Chondrocyte (in vitro differentiated cells): ENCODE results near the gene AQP5. TPM values are rescaled to one million over a fixed set of nuclear protein-coding genes. Genes with fewer than 3 reads are reported as not detected.
A peak's percentile ranks its signal among the peaks of the same experiment; 100 is the strongest.

Experiments
- DNase-seq: peaks from one replicate; pipeline ENCODE4 v3.0.0; 2021; ENCODE audit warnings: mixed read lengths, low spot score
- H3K27ac Mint-ChIP-seq: one replicate; pipeline ENCODE4 v1.8.0; 2021; ENCODE audit warnings: mild to moderate bottlenecking, moderate library complexity, mixed read lengths; ENCODE audit not compliant: unreplicated experiment
- H3K27me3 Mint-ChIP-seq: 2 replicates; pipeline ENCODE4 v1.8.0; 2021; ENCODE audit warnings: low read depth, mixed read lengths
- H3K36me3 Mint-ChIP-seq: 2 replicates; pipeline ENCODE4 v1.8.0; 2021; ENCODE audit warnings: low read depth, mixed read lengths
- H3K4me1 Mint-ChIP-seq: 2 replicates; pipeline ENCODE4 v1.8.0; 2021; ENCODE audit warnings: low read depth, mild to moderate bottlenecking, mixed read lengths
- H3K4me3 Mint-ChIP-seq: one replicate; pipeline ENCODE4 v1.8.0; 2021; ENCODE audit warnings: mild to moderate bottlenecking, moderate library complexity, mixed read lengths; ENCODE audit not compliant: unreplicated experiment
- H3K9me3 Mint-ChIP-seq: 2 replicates; pipeline ENCODE4 v1.8.0; 2021; ENCODE audit warnings: low read depth, mixed read lengths
- total RNA-seq: library from RNA; stranded (reverse); gene quantifications from 3 replicates; pipeline ENCODE4 v1.2.1, GENCODE V29; 2021
- TF ChIP-seq, protein P1 (sequence below): fragments of 200-600 bp; sonication (generic); IDR thresholded peaks from 2 replicates; pipeline ENCODE4 v1.5.0; 2021; ENCODE audit warnings: antibody characterized with exemption, mild to moderate bottlenecking, moderate library complexity

AQP5 gene
- total RNA-seq, 1 donor from 2014 or later: 0.20 TPM

- Mint-ChIP-seq H3K9me3 (no peaks in the 10 kb centered on the region), H3K4me3 (no peak overlapping the region), H3K36me3 (no peaks in the 10 kb centered on the region), H3K27me3 (peaks cover 2% of the 10 kb centered on the region), H3K4me1 (peaks cover 1% of the 10 kb centered on the region), H3K27ac (no peak overlapping the region)
- TF ChIP-seq, protein P1, sequence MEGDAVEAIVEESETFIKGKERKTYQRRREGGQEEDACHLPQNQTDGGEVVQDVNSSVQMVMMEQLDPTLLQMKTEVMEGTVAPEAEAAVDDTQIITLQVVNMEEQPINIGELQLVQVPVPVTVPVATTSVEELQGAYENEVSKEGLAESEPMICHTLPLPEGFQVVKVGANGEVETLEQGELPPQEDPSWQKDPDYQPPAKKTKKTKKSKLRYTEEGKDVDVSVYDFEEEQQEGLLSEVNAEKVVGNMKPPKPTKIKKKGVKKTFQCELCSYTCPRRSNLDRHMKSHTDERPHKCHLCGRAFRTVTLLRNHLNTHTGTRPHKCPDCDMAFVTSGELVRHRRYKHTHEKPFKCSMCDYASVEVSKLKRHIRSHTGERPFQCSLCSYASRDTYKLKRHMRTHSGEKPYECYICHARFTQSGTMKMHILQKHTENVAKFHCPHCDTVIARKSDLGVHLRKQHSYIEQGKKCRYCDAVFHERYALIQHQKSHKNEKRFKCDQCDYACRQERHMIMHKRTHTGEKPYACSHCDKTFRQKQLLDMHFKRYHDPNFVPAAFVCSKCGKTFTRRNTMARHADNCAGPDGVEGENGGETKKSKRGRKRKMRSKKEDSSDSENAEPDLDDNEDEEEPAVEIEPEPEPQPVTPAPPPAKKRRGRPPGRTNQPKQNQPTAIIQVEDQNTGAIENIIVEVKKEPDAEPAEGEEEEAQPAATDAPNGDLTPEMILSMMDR: no peak
- DNase-seq: peak; percentile 84
Observed at GRCh38 chr12:49953961-49954846, 7.5 kb upstream of the AQP5 start.

DNA sequence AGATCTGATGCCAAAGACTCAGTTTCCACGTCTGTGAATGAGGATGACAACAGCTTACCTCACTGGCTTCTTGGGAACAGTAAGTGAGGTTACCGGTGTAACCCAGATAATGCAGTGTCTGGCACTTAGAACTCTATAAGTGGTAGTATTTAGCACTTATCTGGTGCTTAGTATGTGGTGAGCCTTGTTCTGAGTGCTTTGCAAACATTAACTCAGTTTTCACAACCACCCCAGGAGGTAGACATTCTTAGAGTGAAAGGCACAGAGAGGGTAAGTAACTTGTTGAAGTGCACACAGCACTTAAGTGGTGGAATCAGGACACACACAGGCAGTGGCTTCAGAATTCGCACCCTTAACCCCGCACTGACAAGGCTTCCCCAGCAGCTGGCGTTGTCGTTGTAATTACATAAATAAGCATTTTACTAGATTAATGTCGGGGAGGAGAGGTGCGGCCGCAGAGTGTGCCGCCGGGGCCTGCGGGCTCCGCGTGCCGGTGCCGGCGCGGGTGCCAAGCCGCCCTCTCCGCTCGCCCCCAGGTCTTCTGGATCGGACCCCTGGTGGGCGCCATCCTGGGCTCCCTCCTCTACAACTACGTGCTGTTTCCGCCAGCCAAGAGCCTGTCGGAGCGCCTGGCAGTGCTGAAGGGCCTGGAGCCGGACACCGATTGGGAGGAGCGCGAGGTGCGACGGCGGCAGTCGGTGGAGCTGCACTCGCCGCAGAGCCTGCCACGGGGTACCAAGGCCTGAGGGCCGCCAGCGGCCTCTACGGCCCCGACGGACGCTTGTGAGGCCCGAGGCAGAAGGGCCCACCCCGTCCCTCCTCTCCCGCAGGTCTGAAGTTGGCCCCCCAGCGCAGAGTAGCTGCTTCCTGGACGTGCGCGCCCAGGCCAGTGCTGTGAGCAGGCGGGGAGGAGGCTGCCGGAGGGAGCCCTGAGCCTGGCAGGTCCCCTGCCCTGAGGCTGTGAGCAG lies 6.5 kb upstream of the AQP5 start:
- Mint-ChIP-seq H3K4me1 (peaks cover 10% of the 10 kb centered on the region), H3K27me3 (peaks cover 2% of the 10 kb centered on the region), H3K36me3 (no peaks in the 10 kb centered on the region), H3K4me3 (no peak overlapping the region), H3K27ac (no peak overlapping the region), H3K9me3 (no peaks in the 10 kb centered on the region)
- peak; percentile 86 for DNase-seq
- TF ChIP-seq, protein P1: no peak

DNA sequence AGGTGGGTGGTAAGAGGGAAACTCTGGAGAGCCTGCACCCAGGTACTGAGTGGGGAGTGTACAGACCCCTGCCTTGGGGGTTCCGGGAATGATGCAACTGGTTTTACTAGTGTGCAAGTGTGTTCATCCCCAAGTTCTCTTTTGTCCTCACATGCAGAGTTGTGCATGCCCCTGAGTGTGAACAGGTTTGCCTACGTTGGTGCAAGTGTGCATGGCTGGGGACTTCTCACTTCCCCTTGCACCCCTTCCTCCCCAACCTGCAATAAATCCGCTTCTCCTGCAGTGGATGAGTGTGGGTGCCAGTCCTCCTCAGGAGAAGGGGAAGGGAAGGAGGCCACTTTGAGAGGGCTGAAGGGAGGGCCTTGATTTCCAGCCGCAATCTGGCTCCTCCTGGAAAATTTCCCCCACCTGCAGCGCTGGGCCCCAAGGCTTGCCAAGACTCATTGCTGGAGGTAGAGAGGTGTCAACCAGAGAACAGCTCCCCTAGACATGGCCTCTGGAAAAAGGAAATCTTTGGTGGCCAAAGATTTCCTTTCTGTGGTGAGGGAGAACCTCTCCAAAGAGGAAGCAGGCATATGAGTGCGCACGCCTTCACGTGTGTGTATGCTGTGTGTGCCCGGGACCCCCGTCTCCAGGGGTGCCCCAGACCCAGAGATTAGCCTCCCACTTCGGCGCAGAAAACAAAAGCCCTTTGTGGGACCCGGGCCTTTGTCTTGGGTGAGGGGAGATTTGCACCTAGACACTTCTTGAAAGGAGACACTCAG lies 5.6 kb upstream of the AQP5 start:
- H3K4me1 Mint-ChIP-seq: peaks cover 17% of the 10 kb centered on the region
- TF ChIP-seq, protein P1: no peak
- H3K27ac Mint-ChIP-seq: no peak overlapping the region
- no peak overlapping the region for H3K4me3 Mint-ChIP-seq
- DNase-seq: peak; percentile 66
- peaks cover 7% of the 10 kb centered on the region for H3K27me3 Mint-ChIP-seq
- H3K36me3 Mint-ChIP-seq: no peaks in the 10 kb centered on the region
- H3K9me3 Mint-ChIP-seq: no peaks in the 10 kb centered on the region

GRCh38 chr12:49956663-49957569 lies 4.8 kb upstream of the AQP5 start:
- Mint-ChIP-seq H3K27me3 (peaks cover 7% of the 10 kb centered on the region), H3K4me1 (peaks cover 17% of the 10 kb centered on the region), H3K27ac (no peak overlapping the region), H3K9me3 (no peaks in the 10 kb centered on the region), H3K4me3 (no peak overlapping the region), H3K36me3 (no peaks in the 10 kb centered on the region)
- peak; percentile 20 for DNase-seq
- TF ChIP-seq, protein P1: no peak
